HG02852 (cell line): Measurements from ENCODE around the gene FBXW8.

Experiments used
- ATAC-seq: cut with Tn5 transposase; IDR thresholded peaks from one replicate; pipeline ENCODE4 v1.9.1; 2021; ENCODE audit warnings: mild to moderate bottlenecking, moderate library complexity; ENCODE audit not compliant: unreplicated experiment

FBXW8 gene

DNA sequence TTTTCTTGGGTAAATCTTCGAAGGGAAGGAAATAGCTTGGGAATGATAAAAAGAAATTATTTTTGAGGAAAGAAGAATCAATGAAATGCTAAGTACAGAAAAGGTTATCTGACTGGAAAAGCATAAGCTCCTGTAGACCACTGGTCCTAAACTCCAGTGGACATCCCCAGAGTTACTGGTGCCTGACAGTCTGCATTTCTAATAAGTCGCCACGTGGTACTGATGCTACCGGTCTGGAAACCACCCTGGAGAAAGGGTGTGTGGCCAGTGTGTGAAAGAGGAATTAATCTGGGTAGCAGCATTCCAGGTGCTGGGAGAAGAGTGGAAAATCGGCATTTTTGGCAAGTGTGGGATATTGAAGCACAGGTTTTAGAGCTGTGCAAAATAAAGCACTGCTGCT, 73.3 kb downstream of the FBXW8 start:
- ATAC-seq, result no peak

DNA sequence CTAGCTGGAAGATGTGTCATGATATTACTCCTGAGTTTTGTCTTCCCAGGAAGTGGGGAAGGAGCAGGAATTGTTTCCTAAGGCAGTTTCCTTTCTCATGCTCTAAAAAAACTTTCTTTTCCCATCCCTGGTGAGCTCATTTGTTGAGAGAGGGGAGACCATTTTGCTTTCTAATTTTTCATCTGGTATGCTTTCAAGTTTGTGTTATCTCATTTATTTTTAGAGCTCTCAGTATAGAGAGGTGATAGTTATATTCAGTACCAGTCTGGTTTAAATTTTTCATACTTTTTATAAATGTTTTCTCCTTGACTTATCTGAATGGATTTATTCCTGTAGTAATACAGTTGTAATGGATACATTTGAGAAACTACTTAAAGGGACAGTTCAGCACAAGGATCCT, 79.6 kb downstream of the FBXW8 start:
- ATAC-seq, result no peak

DNA sequence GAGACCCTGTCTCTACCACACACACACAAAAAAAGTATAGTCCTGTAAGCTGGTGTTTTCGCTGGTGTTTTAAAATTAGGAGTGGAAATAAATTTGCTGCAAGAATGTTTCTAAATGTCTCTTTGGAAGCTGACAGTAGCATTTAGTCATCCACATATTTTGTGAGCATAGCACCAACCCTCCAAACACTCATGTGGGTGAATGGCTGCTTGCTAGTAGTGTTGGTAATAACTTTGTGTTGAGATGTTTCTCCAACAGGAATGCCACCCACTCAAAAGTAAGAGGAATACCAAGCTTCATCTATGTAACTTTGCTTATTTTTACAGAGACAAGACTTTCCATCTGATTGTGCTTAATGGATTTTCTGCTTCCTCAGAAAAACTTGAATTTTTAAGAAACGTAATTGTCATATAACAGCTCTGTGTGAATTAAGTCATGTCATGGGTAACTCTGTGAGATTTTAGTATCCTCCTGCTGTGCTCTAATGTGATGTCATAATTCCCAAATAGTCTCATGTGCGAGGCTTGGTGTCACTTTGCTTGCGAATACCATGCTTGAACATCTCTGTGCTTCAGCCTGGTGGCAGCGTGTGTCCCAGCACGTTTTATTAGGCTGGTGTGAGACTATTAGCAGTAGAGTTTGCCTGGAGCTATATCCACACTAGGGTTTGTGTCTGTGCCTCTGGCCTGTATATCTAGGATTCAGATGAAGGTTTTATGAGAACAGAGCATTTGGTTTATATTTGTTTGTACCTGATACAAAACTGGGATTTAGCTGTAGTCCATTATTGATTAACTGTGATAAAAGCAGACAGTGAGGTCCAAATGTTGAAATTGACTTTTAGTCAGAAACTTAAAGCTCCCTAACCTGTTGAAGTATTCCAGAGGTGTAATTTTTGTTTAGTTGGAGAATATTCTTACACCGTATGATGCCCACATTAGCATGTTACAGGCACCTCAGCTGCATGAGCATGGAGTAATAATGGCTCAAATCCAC, 80.5 kb downstream of the FBXW8 start:
- no peak for ATAC-seq

DNA sequence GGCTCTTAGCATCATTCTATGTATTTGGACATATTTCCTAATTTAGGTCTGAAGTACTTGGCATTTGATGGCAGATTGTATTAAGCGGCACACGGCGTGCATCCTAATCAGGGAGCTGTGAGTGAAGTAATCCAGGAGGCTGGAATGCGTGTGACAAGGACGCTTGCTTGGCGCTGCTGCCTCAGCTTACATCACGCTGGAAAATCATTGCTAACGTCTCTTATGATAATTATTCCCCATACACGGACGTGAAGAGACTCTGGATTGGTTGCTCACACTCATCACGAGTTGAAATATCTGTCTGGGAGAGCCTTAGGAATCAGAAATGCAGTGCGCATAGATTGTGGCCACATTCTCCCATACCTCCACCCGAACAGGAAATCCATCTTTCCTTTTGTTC, 85.3 kb downstream of the FBXW8 start:
- ATAC-seq, result no peak

DNA sequence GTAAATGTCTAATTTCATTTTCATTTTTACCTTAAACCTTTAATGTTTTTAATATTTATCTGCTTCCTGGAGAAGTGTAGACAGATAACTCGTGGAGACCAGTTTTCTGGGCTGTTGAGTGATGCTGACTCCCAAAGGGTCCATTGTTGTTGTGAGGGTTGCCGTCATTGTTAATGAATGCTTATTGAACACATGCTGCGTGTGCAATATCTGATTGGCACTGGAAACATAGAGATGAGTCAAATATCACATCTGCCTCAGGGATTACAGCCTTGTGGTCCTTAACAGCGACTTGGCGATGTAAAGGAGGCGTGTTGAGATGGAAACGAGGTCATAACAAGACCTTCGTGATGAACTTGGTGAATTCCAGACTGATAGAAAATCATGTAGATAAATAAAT, 85.9 kb downstream of the FBXW8 start:
- no peak for ATAC-seq

DNA sequence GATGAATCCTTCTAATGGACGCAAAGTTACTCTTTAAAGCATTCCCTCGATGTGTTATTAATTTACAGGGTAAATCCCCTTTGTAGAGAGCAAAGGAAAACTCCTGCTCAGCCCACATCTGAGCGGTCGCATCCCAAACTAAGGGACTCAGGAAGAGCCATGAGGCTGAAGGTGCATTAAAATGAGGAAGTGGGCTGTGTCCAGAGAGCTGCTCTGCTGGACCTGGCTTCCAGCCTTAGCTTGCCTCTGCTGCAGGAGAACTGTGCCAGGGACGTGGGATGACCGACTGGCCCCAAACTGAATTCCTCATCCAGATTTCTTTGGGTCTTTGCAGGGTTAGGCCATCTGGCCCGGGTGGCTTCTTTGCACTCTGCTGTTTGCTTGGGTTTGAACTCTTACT, 88.3 kb downstream of the FBXW8 start:
- ATAC-seq, result no peak

DNA sequence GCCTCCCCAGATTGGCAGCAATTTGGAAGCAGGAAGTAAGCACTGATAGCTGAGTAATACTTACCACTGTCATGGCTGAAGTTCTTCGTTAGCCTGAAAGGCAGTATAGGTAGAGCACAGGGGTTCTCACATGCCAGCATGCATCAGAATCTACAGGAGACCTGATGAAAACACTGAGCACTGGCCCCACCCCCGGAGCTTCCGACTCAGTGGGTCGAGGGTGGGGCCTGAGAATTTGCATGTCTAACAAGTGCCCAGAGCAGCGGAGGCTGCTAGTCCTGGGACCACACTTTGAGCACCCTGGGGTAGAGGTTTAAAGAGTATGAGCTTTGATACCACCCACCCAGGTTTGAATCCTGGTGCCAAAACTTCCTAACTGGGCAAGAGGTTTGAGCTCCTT, 89.6 kb downstream of the FBXW8 start:
- ATAC-seq, result no peak

DNA sequence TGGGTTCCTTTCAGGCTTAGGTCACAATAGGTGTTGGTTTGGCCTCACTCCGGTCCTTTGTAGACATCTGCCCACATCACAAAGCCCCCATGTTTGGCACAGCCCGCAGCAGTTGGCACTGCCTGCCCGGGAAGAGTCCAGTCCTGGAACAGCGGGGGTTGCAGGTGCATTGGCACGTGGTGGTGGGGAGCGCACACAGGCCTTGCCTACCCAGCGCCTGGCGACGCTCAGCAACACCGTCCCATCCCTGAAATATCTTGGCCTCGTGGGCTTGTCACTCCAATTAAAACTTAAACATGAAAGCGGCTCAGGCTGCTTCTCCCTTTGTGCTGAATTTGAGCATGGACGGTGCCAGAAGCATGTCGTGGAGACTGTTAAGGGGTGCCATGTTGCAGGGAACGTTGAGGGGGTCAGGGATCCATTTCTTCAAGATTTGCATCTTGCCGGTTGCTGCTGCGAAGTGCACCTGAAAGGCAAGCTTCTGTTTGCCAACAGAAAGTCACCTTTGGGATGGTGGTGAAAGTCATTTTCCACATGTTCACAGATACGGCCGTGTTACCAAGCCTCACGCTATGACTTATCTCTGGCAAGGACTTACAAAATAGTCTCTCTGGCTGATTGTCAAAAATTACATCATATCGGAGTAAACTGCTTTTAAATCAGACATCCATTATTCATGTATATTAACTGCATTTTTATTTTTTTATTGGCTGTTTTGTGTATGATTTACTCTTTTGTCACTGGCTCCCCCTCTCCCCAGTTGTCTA, 91.5 kb downstream of the FBXW8 start:
- no peak for ATAC-seq

DNA sequence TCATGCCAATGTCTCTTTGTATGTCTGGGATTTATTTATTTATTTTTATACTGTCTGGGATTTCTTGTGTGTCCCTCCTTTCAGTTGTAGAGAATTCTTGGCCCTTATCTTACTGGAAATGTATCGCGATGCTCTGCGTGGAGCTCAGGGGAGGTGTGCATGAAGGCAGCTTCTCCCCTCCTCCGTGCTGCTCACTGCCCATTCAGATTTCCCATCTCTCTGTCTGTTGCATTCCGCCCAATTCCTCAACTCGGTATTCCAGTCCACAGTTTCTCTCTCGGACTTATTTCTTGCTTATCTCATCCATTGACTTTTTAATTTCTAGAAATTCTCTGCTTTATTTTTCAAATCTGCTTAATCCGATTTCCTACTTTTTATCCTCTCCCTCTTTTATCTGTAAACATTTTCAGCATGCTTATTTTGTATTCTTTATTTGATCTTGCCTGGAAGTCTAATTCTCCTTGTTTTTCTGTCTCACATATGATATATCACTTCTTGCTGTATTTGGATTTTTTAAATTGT, 93.2 kb downstream of the FBXW8 start:
- no peak for ATAC-seq

DNA sequence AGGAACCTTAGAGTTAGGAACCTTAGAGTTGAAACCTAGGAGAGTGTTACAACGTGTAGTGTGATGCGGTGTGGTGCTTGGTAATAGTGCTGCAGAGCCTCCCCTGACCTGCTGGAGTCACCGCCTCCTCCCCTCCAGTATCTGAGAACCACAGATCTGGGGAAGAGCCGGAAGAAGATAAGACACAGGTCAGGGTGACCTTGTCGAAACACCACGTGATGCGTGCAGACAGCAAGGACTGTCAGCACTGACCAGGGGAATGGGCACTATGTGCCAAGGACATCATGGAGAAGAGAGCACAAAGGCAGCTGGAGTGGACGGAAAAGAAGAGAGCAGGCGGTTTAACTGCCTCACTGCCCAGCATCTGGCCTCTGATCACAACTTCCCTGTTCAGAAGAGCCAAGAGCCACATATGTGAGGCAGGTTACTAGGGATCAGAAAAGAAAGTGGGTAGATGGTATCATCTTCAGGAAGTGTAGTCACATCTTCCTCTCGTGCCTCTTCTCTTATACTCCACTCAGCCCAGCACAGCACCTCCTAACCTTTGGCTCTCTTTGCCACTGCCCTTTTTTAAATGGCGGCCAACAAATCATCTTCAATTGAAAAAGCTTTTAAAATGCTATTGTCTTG, 94.8 kb downstream of the FBXW8 start:
- ATAC-seq, result no peak

DNA sequence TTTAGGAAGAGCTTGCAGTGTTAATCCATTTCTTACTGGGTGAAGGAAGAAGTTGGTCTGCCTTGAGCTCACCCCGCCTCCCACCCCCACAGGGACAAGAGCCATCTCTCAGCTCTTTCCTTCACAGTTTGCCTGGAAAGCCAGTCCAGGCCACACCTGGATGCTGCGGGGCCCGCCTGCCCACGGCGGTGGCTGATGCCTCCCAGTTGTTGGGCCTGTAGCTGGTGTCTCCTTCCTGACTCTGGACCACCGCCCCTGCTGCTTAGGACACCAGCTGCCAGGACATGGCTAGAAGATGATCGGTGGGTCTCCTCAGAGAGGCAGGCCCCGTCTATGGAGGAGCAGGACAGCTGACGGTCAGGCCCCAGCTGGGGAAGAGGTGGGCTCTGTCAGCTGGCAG, 95.6 kb downstream of the FBXW8 start:
- ATAC-seq, result no peak

DNA sequence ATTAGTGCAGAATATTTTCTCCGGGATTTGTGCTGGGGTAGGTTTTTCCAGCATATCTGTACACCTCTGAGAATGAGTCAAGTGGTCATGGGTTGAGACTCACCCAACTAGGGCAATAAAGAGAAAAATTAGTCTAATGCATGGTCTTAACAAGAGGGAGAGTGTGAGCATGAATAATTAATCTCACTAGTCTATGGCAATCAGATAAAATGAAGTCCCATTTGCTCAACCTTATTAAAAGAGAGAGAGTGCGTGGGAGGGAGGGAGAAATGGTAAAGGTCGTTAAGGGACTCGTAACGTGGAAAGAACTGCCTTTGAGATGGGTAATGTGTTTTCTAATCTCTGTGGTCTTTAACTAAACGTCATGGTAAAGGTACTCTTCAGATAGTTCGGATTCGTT, 96.8 kb downstream of the FBXW8 start:
- no peak for ATAC-seq

DNA sequence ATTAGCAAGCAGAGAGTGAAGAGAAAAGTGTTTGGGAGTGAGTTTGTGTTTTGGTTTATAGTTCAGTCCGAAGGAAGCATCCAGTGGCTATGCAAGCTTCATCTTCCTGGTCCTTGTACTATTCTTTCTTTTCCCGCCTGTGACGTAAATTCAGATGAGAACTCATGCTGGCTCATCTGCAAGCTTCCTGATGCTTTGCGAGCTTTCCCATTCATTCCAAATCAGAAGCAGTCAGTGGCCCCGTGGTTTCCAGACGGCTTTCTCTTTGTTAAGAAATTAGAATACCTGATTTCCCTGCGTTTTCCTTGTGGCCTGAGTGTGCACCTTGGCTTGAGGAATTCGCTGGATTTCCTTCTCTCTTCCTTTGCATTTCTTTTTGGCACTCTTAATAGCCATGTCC, 99.0 kb downstream of the FBXW8 start:
- ATAC-seq, result no peak

DNA sequence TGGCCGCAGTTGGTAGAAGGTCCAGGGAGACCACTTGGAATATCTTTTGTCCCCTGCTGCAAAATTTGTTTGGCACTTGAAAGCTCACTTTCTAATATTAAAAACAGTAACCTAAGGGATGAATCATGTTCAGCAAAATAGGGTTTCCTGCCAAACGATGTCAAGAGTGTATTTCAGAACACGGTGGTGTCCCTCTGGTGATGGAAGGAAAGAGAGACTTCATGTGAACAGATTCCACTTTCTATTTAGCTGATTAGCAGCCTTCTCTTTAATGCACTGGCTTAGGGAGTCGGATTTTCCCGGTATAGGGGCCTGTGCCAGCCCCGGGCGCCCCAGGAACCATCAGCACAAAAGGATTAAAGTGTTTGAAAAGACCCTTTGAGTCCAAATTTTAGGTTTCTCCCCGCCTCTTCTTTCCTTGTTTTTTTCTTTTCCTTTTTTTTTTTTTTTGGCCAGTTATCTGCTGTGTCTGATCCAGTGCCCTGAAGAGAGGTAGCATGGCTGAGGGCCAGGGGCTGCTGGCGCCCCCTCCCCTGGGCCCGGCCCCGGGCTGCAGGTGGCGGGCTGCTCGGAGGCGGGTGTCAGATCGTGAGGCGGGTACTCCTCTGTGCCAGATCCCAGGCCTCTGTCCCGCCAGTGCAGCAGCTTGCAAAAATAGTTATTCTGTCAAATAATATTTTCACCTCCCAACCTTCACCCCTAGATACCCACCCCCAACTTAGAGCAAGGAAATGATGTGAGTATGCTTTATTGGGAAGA, 100.1 kb downstream of the FBXW8 start:
- ATAC-seq, result no peak

DNA sequence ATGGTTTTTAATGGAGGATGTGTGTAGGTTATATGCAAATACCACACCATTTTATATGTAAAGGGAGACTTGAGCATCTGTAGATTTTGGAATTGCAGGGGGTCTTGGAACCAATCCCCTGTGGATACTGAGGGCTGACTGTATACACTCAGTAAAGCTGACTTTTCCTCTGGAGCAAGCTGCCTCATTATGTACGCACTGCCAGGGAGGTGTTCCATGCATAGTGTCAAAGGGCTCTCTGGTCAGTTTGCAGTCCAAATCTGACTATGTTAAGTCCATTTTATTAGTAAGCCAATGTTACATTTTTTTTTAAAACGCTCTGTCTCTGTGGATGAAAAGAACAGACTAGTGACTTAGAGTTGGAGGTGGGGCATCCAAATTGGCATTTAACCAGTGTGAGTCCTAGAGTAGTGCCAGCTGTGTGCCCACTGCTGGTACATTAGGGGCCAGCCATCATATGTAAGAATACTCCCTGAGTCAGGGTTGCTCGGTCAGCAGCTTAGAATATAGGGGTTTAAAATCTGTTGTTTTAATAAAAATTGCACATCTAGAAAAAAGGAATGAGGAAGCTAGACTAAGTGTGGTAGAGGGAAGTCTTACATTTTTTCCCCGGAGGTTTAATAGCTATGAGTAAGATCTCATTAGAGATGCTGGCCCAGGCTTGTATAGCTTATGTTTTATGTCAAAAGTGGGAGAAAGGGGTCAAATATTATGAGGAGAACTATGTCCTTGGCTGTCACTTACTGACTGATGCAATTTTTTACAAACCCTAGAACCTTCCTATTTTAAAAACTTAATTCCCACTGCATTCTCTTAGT, 101.4 kb downstream of the FBXW8 start:
- no peak for ATAC-seq

DNA sequence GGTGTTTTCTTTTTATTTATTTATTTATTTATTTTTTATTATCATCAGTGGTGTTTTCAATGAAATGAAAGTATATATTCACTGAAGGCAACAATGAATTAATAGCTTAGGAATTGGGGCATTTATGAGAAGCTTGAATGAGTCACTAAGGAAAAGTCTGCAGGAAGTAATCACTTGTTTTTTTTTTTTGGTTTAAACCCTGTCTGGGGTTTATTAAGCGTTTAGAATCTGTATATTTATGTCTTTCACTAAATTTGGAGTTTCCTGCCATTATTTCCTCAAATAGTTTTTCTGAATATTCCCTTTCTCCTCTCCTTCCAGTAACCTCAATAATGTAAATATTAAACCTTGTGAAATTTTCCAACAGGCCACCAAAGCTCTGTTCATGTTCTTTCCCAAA, 103.0 kb downstream of the FBXW8 start:
- ATAC-seq, result no peak

DNA sequence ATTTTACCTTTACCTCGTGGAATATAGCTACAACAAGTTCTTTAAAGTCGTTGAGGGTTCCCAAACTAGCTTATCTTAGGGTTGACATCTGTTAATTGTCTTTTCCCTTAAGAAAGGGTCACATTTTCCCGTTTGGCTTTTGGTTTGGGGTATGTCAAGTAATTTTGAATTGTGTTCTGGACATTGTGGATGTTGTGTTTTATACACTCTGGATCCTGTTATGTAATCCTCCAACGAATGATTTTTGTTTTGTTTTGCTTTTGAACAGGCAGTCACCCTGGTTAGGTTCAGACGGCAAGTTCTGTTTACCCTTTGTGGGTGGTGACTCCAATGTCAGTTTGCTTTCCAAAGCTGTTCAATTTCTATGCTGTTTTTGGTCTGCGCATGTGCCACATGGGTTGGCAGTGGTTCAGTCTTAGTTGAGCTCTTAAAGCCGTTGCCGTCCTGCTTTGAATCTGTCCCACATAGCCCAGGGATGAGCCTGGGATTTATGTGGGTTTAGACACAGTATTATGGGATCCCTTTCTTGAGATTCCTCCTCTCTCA, 103.7 kb downstream of the FBXW8 start:
- ATAC-seq, result no peak

DNA sequence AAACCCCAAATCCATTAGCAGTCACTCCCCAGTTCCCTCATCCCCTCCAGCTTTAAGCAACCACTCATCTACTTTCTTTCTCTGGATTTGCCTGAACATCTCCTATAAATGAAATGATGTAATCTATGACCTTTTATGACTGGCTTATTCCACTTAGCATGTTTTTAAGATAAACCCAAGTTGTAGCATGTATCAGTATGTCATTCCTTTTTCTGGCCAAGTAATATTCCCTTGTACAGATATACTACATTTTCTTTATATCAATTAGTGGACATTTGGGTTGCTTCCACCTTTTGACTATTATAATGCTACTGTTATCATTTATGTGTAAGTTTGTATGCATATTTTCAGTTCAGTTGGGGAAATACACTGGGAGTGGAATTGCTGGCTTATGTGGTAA, 105.1 kb downstream of the FBXW8 start:
- ATAC-seq, result no peak

DNA sequence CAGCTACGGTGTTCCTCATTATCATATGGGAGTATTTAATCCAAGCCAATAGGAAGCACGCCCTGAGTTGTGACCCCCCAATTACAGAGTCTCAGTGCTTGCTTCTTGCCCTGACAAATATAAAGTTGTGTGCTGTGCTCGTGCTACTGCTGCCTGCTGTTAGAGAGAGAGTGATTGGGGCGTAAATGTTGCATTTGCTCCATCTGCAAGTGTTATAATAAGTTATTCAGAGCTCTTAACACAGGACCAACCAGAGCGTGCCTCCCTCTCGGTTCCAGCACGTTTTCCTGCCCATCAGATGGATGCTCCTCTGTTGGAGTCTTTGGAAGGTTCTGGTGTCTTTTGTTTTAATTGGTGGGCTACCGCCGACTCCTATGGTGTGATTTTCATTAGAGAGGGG, 107.1 kb downstream of the FBXW8 start:
- ATAC-seq, result no peak

DNA sequence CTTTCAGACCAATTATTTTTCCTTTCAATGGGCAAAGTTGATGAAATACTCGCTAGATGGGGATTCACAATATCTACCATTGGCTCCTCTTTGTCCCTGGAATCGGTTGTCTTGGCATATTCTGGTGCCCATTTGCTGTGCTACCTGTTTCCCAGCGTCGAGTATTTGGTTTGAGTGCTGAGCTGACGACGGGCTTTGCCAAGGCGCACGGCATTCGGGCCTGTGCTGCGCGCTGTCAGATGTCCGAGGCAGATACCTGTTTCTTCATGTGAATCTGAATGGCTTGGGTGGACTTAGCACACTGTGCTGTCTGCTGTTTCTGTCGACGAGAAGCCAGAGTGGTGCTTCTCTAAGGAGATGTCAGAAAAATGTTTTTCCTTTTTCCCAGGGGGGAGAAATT, 107.5 kb downstream of the FBXW8 start:
- no peak for ATAC-seq
